ENCODE measurements around the gene UPF2.
A peak's percentile ranks its signal among the peaks of the same experiment; 100 is the strongest.
"Not testable (repeated sequence)": the region's sequence is repeated elsewhere in the genome, so short reads cannot be mapped to it uniquely, and the experiment has no call there.

Gene UPF2

GRCh38 chr10:12041766-12042408 is 722 bp downstream of the UPF2 start:
- no peak for DNase-seq

GRCh38 chr10:12036073-12036655 is 6.4 kb downstream of the UPF2 start:
- DNase-seq: no peak

GRCh38 chr10:12031404-12031803 is 11.2 kb downstream of the UPF2 start:
- no peak for DNase-seq

- no peak for DNase-seq
Measured at GRCh38 chr10:12027539-12027938, 15.1 kb downstream of the UPF2 start.

- no peak for DNase-seq
Measured at GRCh38 chr10:12025591-12025990, 17.0 kb downstream of the UPF2 start.

- DNase-seq: no peak
Measured at GRCh38 chr10:12022580-12023257, 19.9 kb downstream of the UPF2 start.

- no peak for DNase-seq
Measured at GRCh38 chr10:12020574-12020973, 22.0 kb downstream of the UPF2 start.

GRCh38 chr10:12019283-12019971 is 23.2 kb downstream of the UPF2 start:
- DNase-seq: no peak

- no peak for DNase-seq
Measured at GRCh38 chr10:12018438-12019282, 23.9 kb downstream of the UPF2 start.

- DNase-seq: no peak
Measured at GRCh38 chr10:12013926-12014325, 28.7 kb downstream of the UPF2 start.

- not testable (repeated sequence) for DNase-seq
Measured at GRCh38 chr10:12013391-12013790, 29.2 kb downstream of the UPF2 start.

GRCh38 chr10:12010353-12010752 is 32.3 kb downstream of the UPF2 start:
- no peak for DNase-seq

GRCh38 chr10:12008842-12009241 is 33.8 kb downstream of the UPF2 start:
- not testable (repeated sequence) for DNase-seq

GRCh38 chr10:12006671-12007070 is 35.9 kb downstream of the UPF2 start:
- DNase-seq: no peak

GRCh38 chr10:11993834-11994468 is 48.7 kb downstream of the UPF2 start:
- DNase-seq: no peak

- DNase-seq: no peak
Measured at GRCh38 chr10:11988924-11989323, 53.7 kb downstream of the UPF2 start.

- peak; percentile 14 for DNase-seq
Measured at GRCh38 chr10:11986593-11987216, 55.9 kb downstream of the UPF2 start.

- DNase-seq: no peak
Measured at GRCh38 chr10:11982253-11982652, 60.4 kb downstream of the UPF2 start.

- DNase-seq: no peak
Measured at GRCh38 chr10:11975795-11976194, 66.8 kb downstream of the UPF2 start.

- DNase-seq: not testable (repeated sequence)
Measured at GRCh38 chr10:11972523-11972922, 70.1 kb downstream of the UPF2 start.

- no peak for DNase-seq
Measured at GRCh38 chr10:11962176-11962575, 80.4 kb downstream of the UPF2 start.

GRCh38 chr10:11961771-11962170 is 80.8 kb downstream of the UPF2 start:
- DNase-seq: no peak

Data from DMS79 (cell line).